Left ventricle myocardium inferior (tissue), 1 donor: ENCODE measurements around the gene PSMB4. TPM values are rescaled to one million over a fixed set of nuclear protein-coding genes. Genes with fewer than 3 reads are reported as not detected.
"Not testable (repeated sequence)": the region's sequence is repeated elsewhere in the genome, so short reads cannot be mapped to it uniquely, and the experiment has no call there.

Experiments used
- DNase-seq: peaks from one replicate; pipeline ENCODE4 v3.0.0-alpha.2; 2020
- H3K27ac ChIP-seq: fragments of 200-600 bp; replicated peaks from 2 replicates; pipeline ENCODE4 v1.8.0; 2021
- H3K27me3 ChIP-seq: fragments of 200-600 bp; 2 replicates; pipeline ENCODE4 v1.8.0; 2021; ENCODE audit warnings: low read depth
- H3K36me3 ChIP-seq: fragments of 200-600 bp; 2 replicates; pipeline ENCODE4 v1.8.0; 2021
- H3K4me1 ChIP-seq: fragments of 200-600 bp; 2 replicates; pipeline ENCODE4 v1.8.0; 2021
- H3K4me3 ChIP-seq: fragments of 200-600 bp; 2 replicates; pipeline ENCODE4 v1.8.0; 2021; ENCODE audit warnings: mild to moderate bottlenecking, moderate library complexity
- H3K9me3 ChIP-seq: fragments of 200-600 bp; replicated peaks from 2 replicates; pipeline ENCODE4 v1.8.0; 2021
- CTCF ChIP-seq: fragments of 200-600 bp; IDR thresholded peaks from 2 replicates; pipeline ENCODE4 v1.8.0; 2021; ENCODE audit warnings: antibody characterized with exemption, mild to moderate bottlenecking, borderline replicate concordance
- intact Hi-C: fragments of 100-400 bp; cut with micrococcal nuclease; formaldehyde crosslinking; loops from one replicate; pipeline ENCODE4 v1.11.0; 2022
- total RNA-seq: library from RNA; stranded (reverse); fragmentation: NEBNext Ultra II Directional; extraction: Animal tissue kit (Norgen Biotek cat#: 25700); gene quantifications from one replicate; pipeline ENCODE4 v1.2.1, GENCODE V29; 2021
- donor health status: DM: no; HTN: yes; CAD: no; lungs with severe emphysema.

The PSMB4 gene
- total RNA-seq, 1 donor from 2014 or later, result 186 TPM

GRCh38 chr1:151435174-151435573, 35.8 kb downstream of the PSMB4 start:
- no peak for DNase-seq
- no peaks in the 10 kb centered on the region for H3K27me3 ChIP-seq
- no peak for TF ChIP-seq CTCF
- H3K9me3 ChIP-seq, result no peaks in the 10 kb centered on the region
- intact Hi-C loops, result no loop called here
- peaks cover 5% of the 10 kb centered on the region for H3K36me3 ChIP-seq
- no peak overlapping the region for H3K27ac ChIP-seq
- H3K4me1 ChIP-seq, result peaks cover 49% of the 10 kb centered on the region
- no peak overlapping the region for H3K4me3 ChIP-seq

DNA sequence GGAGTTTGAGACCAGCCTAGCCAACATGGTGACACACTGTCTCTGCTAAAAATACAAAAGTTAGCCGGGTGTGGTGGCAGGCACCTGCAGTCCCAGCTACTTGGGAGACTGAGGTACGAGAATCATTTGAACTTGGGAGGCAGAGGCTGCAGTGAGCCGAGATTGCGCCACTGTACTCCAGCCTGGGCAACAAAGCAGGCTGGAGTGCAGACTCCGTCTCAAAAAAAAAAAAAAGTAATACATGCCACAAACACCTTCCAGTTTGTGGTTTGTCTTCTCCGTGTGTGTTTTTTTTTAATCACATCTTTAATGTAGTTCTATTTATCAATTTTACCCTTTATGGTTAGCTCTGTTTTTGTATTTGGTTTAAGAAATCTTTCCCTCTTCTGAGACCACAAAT, 37.6 kb downstream of the PSMB4 start:
- Histone ChIP-seq H3K27ac (no peak overlapping the region), H3K27me3 (no peaks in the 10 kb centered on the region), H3K4me1 (peaks cover 65% of the 10 kb centered on the region), H3K4me3 (no peak overlapping the region), H3K36me3 (peaks cover 10% of the 10 kb centered on the region), H3K9me3 (no peaks in the 10 kb centered on the region)
- intact Hi-C loops, result no loop called here
- no peak for TF ChIP-seq CTCF
- DNase-seq, result no peak

GRCh38 chr1:151437396-151437795, 38.0 kb downstream of the PSMB4 start:
- Histone ChIP-seq H3K36me3 (peaks cover 10% of the 10 kb centered on the region), H3K4me1 (peaks cover 69% of the 10 kb centered on the region)
- DNase-seq, H3K27ac ChIP-seq, H3K9me3 ChIP-seq, intact Hi-C loops, H3K4me3 ChIP-seq, H3K27me3 ChIP-seq: not testable (repeated sequence)

DNA sequence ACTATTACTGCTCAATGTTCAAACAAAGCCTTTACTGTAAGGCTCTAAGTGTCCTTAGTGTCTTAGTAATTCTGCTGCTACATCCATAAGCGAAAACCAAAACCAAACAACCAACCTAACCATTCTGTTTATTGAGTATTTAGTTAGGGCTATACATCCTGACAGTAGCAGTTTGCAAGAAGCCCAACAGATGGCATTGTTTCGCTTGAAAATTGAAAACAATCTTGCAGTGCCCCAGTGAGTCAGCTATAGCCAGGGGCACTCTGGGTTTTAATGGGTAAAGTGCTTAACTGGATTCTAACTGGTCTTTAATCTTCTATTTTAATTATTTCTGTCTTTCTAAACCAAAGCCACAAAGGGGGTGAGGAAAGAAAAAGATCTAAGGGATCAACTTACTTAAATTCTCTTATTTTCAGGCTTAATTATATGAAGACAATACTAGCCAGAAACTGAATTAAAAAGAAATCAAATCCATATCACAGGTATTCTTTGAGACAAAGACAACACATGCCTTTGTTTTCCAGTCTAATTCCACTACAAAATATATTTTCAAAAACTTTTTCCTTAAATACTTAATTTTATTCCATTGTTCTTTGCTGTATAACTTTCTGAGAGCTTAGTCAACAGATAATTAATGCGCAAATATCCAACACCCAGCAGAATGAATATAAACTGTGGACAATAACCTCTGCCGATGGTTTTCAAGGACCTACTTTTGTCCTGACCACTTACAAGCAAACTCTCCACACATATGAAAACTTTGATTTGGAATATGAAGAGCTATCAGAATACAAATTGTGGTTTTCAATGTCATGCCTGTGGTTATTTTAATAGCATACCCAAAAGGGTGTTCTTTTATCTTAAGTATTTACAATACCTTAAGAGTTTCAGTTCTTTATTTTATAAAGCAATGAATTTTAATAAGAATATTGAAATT, 44.7 kb downstream of the PSMB4 start:
- Histone ChIP-seq H3K4me1 (peaks cover 66% of the 10 kb centered on the region), H3K36me3 (peaks cover 10% of the 10 kb centered on the region), H3K9me3 (no peaks in the 10 kb centered on the region), H3K27ac (peak overlapping the region; percentile 14), H3K27me3 (no peaks in the 10 kb centered on the region), H3K4me3 (no peak overlapping the region)
- intact Hi-C loops, result loop anchor here (10.0 kb wide), 1 partner anchor 91 kb away; no protein-coding TSS in a partner anchor
- DNase-seq, result no peak
- TF ChIP-seq CTCF, result peak; percentile 80

DNA sequence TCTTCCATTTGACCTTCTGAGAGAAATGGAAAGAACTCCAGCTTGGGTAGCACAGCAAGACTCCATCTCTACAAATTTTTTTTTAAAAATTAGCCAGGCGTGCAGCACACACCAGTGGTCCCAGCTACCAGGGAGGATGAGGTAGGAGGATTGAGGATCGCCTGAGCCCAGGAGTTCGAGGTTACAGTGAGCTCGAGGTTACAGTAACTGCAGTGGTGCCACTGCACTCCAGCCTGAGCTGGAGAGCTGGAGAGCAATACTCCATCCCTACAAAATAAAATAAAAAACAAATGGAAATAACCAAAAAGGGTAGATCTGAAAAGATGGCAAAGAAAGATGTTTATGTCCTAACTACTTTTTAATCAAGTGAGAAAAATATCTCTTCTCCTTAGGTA, 45.4 kb downstream of the PSMB4 start:
- Histone ChIP-seq H3K9me3 (no peaks in the 10 kb centered on the region), H3K27me3 (no peaks in the 10 kb centered on the region), H3K4me3 (no peak overlapping the region), H3K27ac (peak overlapping the region; percentile 14), H3K36me3 (peaks cover 10% of the 10 kb centered on the region), H3K4me1 (peaks cover 59% of the 10 kb centered on the region)
- intact Hi-C loops, result loop anchor here (10.0 kb wide), 1 partner anchor 90 kb away; no protein-coding TSS in a partner anchor
- TF ChIP-seq CTCF, result no peak
- DNase-seq, result no peak

DNA sequence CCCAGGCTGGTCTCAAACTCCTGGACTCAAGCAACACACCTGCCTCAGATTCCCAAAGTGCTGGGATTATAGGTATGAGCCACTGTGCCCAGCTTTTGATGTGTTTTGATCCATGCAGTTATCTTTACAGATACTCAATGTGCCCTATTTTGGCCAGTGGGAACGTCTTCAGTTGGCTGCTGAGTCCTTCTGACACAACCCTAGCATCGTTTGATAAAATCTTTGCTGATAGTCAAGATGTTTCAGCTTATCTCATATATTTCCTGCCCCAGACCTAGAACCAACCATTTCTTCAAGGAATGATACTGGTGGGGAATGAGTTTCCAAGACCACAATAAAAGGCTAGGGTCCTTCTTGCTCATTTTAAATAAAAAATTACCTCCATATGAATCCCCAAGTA, 48.3 kb downstream of the PSMB4 start:
- Histone ChIP-seq H3K27me3 (no peaks in the 10 kb centered on the region), H3K36me3 (no peaks in the 10 kb centered on the region), H3K4me3 (no peak overlapping the region), H3K4me1 (peaks cover 35% of the 10 kb centered on the region), H3K9me3 (no peaks in the 10 kb centered on the region), H3K27ac (no peak overlapping the region)
- no peak for TF ChIP-seq CTCF
- no peak for DNase-seq
- intact Hi-C loops, result loop anchor here (10.0 kb wide), 1 partner anchor 87 kb away; no protein-coding TSS in a partner anchor
